SH-SY5Y (cell line): ENCODE measurements around the gene FLT3LG.

ENCODE experiments used
- GATA2 ChIP-seq: IDR thresholded peaks from 2 replicates; pipeline ENCODE4 v1.6.1; 2011; ENCODE audit warnings: mild to moderate bottlenecking, low read depth, low read length
- GATA3 ChIP-seq: IDR thresholded peaks from 2 replicates; pipeline ENCODE4 v1.6.1; 2011; ENCODE audit warnings: low read depth, mild to moderate bottlenecking, low read length, moderate library complexity

DNA sequence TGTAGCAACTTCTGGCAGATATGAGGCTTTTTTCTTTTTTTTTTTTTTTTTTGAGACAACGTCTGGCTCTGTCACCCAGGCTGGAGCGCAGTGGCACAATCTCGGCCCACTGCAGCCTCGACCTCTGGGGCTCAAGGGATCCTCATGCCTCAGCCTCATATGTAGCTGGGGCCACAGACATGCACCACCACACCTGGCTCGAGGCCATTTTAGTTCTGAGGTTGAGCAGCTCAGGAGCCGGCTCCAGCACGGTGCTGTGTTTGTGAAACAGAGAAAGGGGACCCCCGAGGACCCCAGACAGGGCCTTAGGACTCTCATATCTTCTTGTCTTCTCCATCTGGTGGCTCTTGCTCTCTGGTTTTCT, 3.4 kb upstream of the FLT3LG start:
- TF ChIP-seq GATA2 (no peak), GATA3 (no peak)
